Mesendoderm (in vitro differentiated cells): ENCODE measurements around the gene BRSK1.

Source experiments
- DNase-seq: peaks from one replicate; pipeline ENCODE4 v3.0.0; 2013
- H2AK5ac ChIP-seq: 2 replicates; pipeline ENCODE4 v1.6.1; 2013; ENCODE audit warnings: low read length, inconsistent platforms
- H2BK120ac ChIP-seq: 2 replicates; pipeline ENCODE4 v1.6.1; 2013; ENCODE audit warnings: low read depth, mild to moderate bottlenecking, low read length, moderate library complexity, mixed read lengths
- H2BK15ac ChIP-seq: replicated peaks from 2 replicates; pipeline ENCODE4 v1.6.1; 2013; ENCODE audit warnings: low read depth, mild to moderate bottlenecking, moderate library complexity
- H2BK5ac ChIP-seq: 2 replicates; pipeline ENCODE4 v1.6.1; 2013; ENCODE audit warnings: low read length, inconsistent platforms
- H3K18ac ChIP-seq: 2 replicates; pipeline ENCODE4 v1.6.1; 2013; ENCODE audit warnings: mild to moderate bottlenecking, low read length, mixed read lengths
- H3K23ac ChIP-seq: one replicate; pipeline ENCODE4 v1.6.1; 2013; ENCODE audit warnings: low read length
- H3K27ac ChIP-seq: 2 replicates; pipeline ENCODE4 v1.5.1; 2013; ENCODE audit warnings: low read depth, mild to moderate bottlenecking, inconsistent platforms, low read length, moderate library complexity
- H3K27me3 ChIP-seq: 2 replicates; pipeline ENCODE4 v1.6.1; 2013; ENCODE audit warnings: low read length, control low read depth, mild to moderate bottlenecking, inconsistent platforms; ENCODE audit not compliant: insufficient read depth, poor library complexity
- H3K36me3 ChIP-seq: 2 replicates; pipeline ENCODE4 v1.6.1; 2013; ENCODE audit warnings: low read length, inconsistent platforms; ENCODE audit not compliant: control insufficient read depth, insufficient read depth
- H3K4ac ChIP-seq: one replicate; pipeline ENCODE4 v1.6.1; 2013; ENCODE audit warnings: low read depth, mild to moderate bottlenecking, low read length, moderate library complexity
- H3K4me1 ChIP-seq: 2 replicates; pipeline ENCODE4 v1.6.1; 2013; ENCODE audit warnings: low read depth, low read length, inconsistent platforms; ENCODE audit not compliant: control insufficient read depth
- H3K4me2 ChIP-seq: 2 replicates; pipeline ENCODE4 v1.6.1; 2013; ENCODE audit warnings: low read length
- H3K4me3 ChIP-seq: 2 replicates; pipeline ENCODE4 v1.5.1; 2013; ENCODE audit warnings: mild to moderate bottlenecking, low read length
- H3K56ac ChIP-seq: one replicate; pipeline ENCODE4 v1.6.1; 2013; ENCODE audit warnings: low read length
- H3K79me1 ChIP-seq: 2 replicates; pipeline ENCODE4 v1.6.1; 2013; ENCODE audit warnings: low read length, inconsistent platforms
- H3K79me2 ChIP-seq: 2 replicates; pipeline ENCODE4 v1.6.1; 2013; ENCODE audit warnings: mild to moderate bottlenecking, low read length; ENCODE audit not compliant: control insufficient read depth, insufficient read depth
- H3K9ac ChIP-seq: 2 replicates; pipeline ENCODE4 v1.6.1; 2013; ENCODE audit warnings: low read length, inconsistent platforms
- H4K5ac ChIP-seq: one replicate; pipeline ENCODE4 v1.6.1; 2013; ENCODE audit warnings: low read length
- H4K8ac ChIP-seq: one replicate; pipeline ENCODE4 v1.6.1; 2013; ENCODE audit warnings: low read depth, mild to moderate bottlenecking, control low read depth, low read length, moderate library complexity
- WGBS: extraction: QIAGEN DNeasy Blood & Tissue Kit; methylation state at CpG from one replicate; pipeline ENCODE4 v1.1.7; 2013; ENCODE audit warnings: low lambda C conversion rate, missing lambda C conversion rate; ENCODE audit not compliant: insufficient coverage; ENCODE audit errors: extremely low coverage; 5-methylcytosine and 5-hydroxymethylcytosine counted together

Gene BRSK1

GRCh38 chr19:55345101-55345817 is 61.5 kb downstream of the BRSK1 start:
- H3K4me1 ChIP-seq: peaks cover 9% of the 10 kb centered on the region
- H2AK5ac ChIP-seq: no peak overlapping the region
- WGBS: no CpG with 5 or more reads among the region's 22 CpGs
- no peak overlapping the region for H3K4me2 ChIP-seq
- H3K27me3 ChIP-seq: no peaks in the 10 kb centered on the region
- H3K36me3 ChIP-seq: no peaks in the 10 kb centered on the region
- no peak for DNase-seq
- H3K79me1 ChIP-seq: peaks cover under 1% of the 10 kb centered on the region
- H3K9ac ChIP-seq: no peak overlapping the region
- no peaks in the 10 kb centered on the region for H3K79me2 ChIP-seq
- H3K27ac ChIP-seq: no peak overlapping the region
- no peak overlapping the region for H3K4ac ChIP-seq
- H2BK5ac ChIP-seq: no peak overlapping the region
- H2BK120ac ChIP-seq: no peak overlapping the region
- H4K8ac ChIP-seq: no peak overlapping the region
- H2BK15ac ChIP-seq: no peak overlapping the region
- H3K56ac ChIP-seq: no peak overlapping the region
- no peak overlapping the region for H3K18ac ChIP-seq
- no peak overlapping the region for H3K23ac ChIP-seq
- no peak overlapping the region for H4K5ac ChIP-seq
- H3K4me3 ChIP-seq: no peak overlapping the region

GRCh38 chr19:55345818-55346724 is 62.3 kb downstream of the BRSK1 start:
- Histone ChIP-seq H4K8ac (no peak overlapping the region), H3K36me3 (no peaks in the 10 kb centered on the region), H3K27ac (no peak overlapping the region), H3K56ac (no peak overlapping the region), H2AK5ac (no peak overlapping the region), H3K79me1 (no peaks in the 10 kb centered on the region), H3K4ac (no peak overlapping the region), H2BK120ac (no peak overlapping the region), H2BK15ac (no peak overlapping the region), H3K4me2 (no peak overlapping the region), H3K4me1 (peaks cover 9% of the 10 kb centered on the region), H4K5ac (no peak overlapping the region), H3K9ac (no peak overlapping the region), H3K27me3 (no peaks in the 10 kb centered on the region), H3K4me3 (no peak overlapping the region), H3K23ac (no peak overlapping the region), H2BK5ac (no peak overlapping the region), H3K18ac (no peak overlapping the region), H3K79me2 (no peaks in the 10 kb centered on the region)
- no peak for DNase-seq
- WGBS: no CpG with 5 or more reads among the region's 43 CpGs

- Histone ChIP-seq H2BK5ac (no peak overlapping the region), H2BK15ac (no peak overlapping the region), H3K4me3 (no peak overlapping the region), H3K79me1 (no peaks in the 10 kb centered on the region), H3K9ac (no peak overlapping the region), H2AK5ac (no peak overlapping the region), H4K8ac (no peak overlapping the region), H4K5ac (no peak overlapping the region), H3K56ac (no peak overlapping the region), H3K4me2 (no peak overlapping the region), H2BK120ac (no peak overlapping the region), H3K4me1 (peaks cover 9% of the 10 kb centered on the region), H3K36me3 (no peaks in the 10 kb centered on the region), H3K18ac (no peak overlapping the region), H3K79me2 (no peaks in the 10 kb centered on the region), H3K4ac (no peak overlapping the region), H3K23ac (no peak overlapping the region), H3K27ac (no peak overlapping the region), H3K27me3 (no peaks in the 10 kb centered on the region)
- WGBS: no CpG with 5 or more reads among the region's 41 CpGs
- no peak for DNase-seq
Measured at GRCh38 chr19:55346725-55347441, 63.1 kb downstream of the BRSK1 start.

- DNase-seq: no peak
- no peak overlapping the region for H3K27ac ChIP-seq
- no peaks in the 10 kb centered on the region for H3K79me1 ChIP-seq
- H4K5ac ChIP-seq: no peak overlapping the region
- H4K8ac ChIP-seq: no peak overlapping the region
- peaks cover 2% of the 10 kb centered on the region for H3K27me3 ChIP-seq
- no peak overlapping the region for H2BK5ac ChIP-seq
- H3K4me2 ChIP-seq: no peak overlapping the region
- no peaks in the 10 kb centered on the region for H3K36me3 ChIP-seq
- no peak overlapping the region for H3K23ac ChIP-seq
- no CpG with 5 or more reads among the region's 10 CpGs for WGBS
- no peak overlapping the region for H3K4me3 ChIP-seq
- H2BK120ac ChIP-seq: no peak overlapping the region
- H3K18ac ChIP-seq: no peak overlapping the region
- peaks cover 9% of the 10 kb centered on the region for H3K4me1 ChIP-seq
- H3K4ac ChIP-seq: no peak overlapping the region
- no peaks in the 10 kb centered on the region for H3K79me2 ChIP-seq
- no peak overlapping the region for H2AK5ac ChIP-seq
- no peak overlapping the region for H2BK15ac ChIP-seq
- H3K56ac ChIP-seq: peak overlapping the region; percentile 83
- no peak overlapping the region for H3K9ac ChIP-seq
Measured at GRCh38 chr19:55347442-55348009, 63.7 kb downstream of the BRSK1 start.

DNA sequence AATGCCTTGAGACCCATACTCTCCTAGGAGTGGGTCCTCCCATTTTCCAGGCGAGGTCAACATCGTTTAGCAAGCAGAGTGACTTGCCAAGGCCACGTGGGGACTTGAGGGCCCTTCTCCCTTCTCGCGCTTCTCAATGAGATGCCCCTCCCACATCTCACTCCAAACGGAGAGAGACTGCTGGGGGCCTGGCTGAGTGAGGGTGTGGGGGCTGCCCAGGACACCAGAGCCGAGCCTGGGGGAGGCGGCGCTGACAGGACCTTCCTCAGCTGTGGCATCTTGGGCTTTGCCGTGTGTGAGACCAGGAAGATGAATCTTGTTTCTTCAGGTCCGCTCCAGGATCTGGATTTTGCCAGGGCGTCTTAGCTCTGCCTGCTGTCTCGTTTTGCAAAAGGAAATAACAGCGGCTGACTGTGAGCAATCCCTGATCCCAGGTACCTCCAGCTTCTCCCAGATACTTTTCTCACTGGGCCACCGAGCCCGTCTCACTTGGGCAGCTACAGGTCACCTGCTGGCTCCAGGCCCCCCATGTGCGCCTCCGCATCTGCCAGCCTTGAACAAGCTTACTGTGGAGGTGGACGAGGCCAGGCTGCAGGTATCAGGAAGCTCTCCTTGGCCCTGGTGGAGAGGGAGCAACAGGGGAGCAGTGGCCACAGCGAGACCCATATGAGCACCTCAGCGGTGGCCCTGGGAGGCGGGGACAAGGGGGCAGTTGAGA is 64.7 kb downstream of the BRSK1 start:
- H3K36me3 ChIP-seq: no peaks in the 10 kb centered on the region
- H3K56ac ChIP-seq: peak overlapping the region; percentile 83
- H3K4me1 ChIP-seq: peaks cover 12% of the 10 kb centered on the region
- WGBS: no CpG with 5 or more reads among the region's 22 CpGs
- H3K27ac ChIP-seq: no peak overlapping the region
- H4K8ac ChIP-seq: no peak overlapping the region
- H3K4ac ChIP-seq: no peak overlapping the region
- peak overlapping the region; percentile 50 for H2BK5ac ChIP-seq
- H2BK120ac ChIP-seq: no peak overlapping the region
- no peak overlapping the region for H2BK15ac ChIP-seq
- H3K27me3 ChIP-seq: peaks cover 12% of the 10 kb centered on the region
- peak overlapping the region; percentile 22 for H3K4me2 ChIP-seq
- peak; percentile 83 for DNase-seq
- no peak overlapping the region for H2AK5ac ChIP-seq
- H3K9ac ChIP-seq: peak overlapping the region; percentile 44
- H3K79me1 ChIP-seq: no peaks in the 10 kb centered on the region
- H3K23ac ChIP-seq: no peak overlapping the region
- no peak overlapping the region for H3K4me3 ChIP-seq
- no peaks in the 10 kb centered on the region for H3K79me2 ChIP-seq
- no peak overlapping the region for H3K18ac ChIP-seq
- no peak overlapping the region for H4K5ac ChIP-seq
